PFSK-1 (cell line): ENCODE data around the gene ASTL.

Source experiments
- FOXP2 ChIP-seq: optimal IDR thresholded peaks from 2 replicates; pipeline ENCODE3; 2011; ENCODE audit warnings: borderline replicate concordance, control low read depth, inconsistent platforms; ENCODE audit not compliant: insufficient read depth; ENCODE audit errors: extremely low read length, extremely low read depth
- POLR2AphosphoS5 ChIP-seq: IDR thresholded peaks from 2 replicates; pipeline ENCODE4 v1.6.1; 2012; ENCODE audit warnings: low read depth, mild to moderate bottlenecking, control low read depth, low read length, moderate library complexity
- REST ChIP-seq, 2 experiments: IDR thresholded peaks; 2 replicates each; pipeline versions ENCODE4 v1.6.1 to v1.8.0; 2011 to 2012; ENCODE audit warnings: low read depth in 2 of 2, low read length in 2 of 2, control low read depth in 1 of 2, inconsistent platforms in 1 of 2, mild to moderate bottlenecking in 1 of 2, moderate library complexity in 1 of 2; ENCODE audit not compliant: insufficient read depth in 1 of 2
- SIN3A ChIP-seq: IDR thresholded peaks from 2 replicates; pipeline ENCODE4 v1.6.1; 2012; ENCODE audit warnings: mild to moderate bottlenecking, low read length, moderate library complexity, borderline replicate concordance; ENCODE audit not compliant: insufficient read depth
- TAF1 ChIP-seq: IDR thresholded peaks from 2 replicates; pipeline ENCODE4 v1.6.1; 2012; ENCODE audit warnings: low read length, control low read depth, borderline replicate concordance; ENCODE audit not compliant: insufficient read depth

The ASTL gene

GRCh38 chr2:96159084-96159830 lies 21.0 kb upstream of the ASTL start:
- TF ChIP-seq SIN3A (no peak), REST (IDR thresholded peaks at IDR 0.05; ENCODE audit: insufficient read depth in 1 of 2, low read depth in 2 of 2, low read length in 2 of 2) (no peak), FOXP2 (no peak), TAF1 (no peak), POLR2AphosphoS5 (no peak)

GRCh38 chr2:96158554-96158940 lies 20.2 kb upstream of the ASTL start:
- TF ChIP-seq TAF1 (no peak), SIN3A (no peak), POLR2AphosphoS5 (no peak), REST (IDR thresholded peaks at IDR 0.05; ENCODE audit: insufficient read depth in 1 of 2, low read depth in 2 of 2, low read length in 2 of 2) (no peak), FOXP2 (no peak)

- no peak for TF ChIP-seq FOXP2
- no peak for TF ChIP-seq POLR2AphosphoS5
These were observed 19.6 kb upstream of the ASTL start for GRCh38 chr2:96157649-96158553.

GRCh38 chr2:96156926-96157648 lies 18.8 kb upstream of the ASTL start:
- TF ChIP-seq REST (IDR thresholded peaks at IDR 0.05; ENCODE audit: insufficient read depth in 1 of 2, low read depth in 2 of 2, low read length in 2 of 2) (no peak), POLR2AphosphoS5 (no peak), TAF1 (no peak), FOXP2 (no peak), SIN3A (no peak)

GRCh38 chr2:96156011-96156820 lies 17.9 kb upstream of the ASTL start:
- TF ChIP-seq FOXP2 (no peak), SIN3A (no peak), REST (IDR thresholded peaks at IDR 0.05; ENCODE audit: insufficient read depth in 1 of 2, low read depth in 2 of 2, low read length in 2 of 2) (no peak)
